Lower lobe of right lung (tissue), 2 donors: ENCODE data around the gene ATRNL1. TPM values are rescaled to one million over a fixed set of nuclear protein-coding genes. Genes with fewer than 3 reads are reported as not detected.
A peak's percentile ranks its signal among the peaks of the same experiment; 100 is the strongest.

ENCODE experiments used
- ATAC-seq, 2 donors: fragments of 200-7000 bp; cut with Tn5 transposase; one replicate each; pipeline ENCODE4 v1.9.1; 2020 to 2022; ENCODE audit warnings: mild to moderate bottlenecking in 2 of 2, moderate library complexity in 2 of 2
- DNase-seq: peaks from one replicate; pipeline ENCODE4 v3.0.0-alpha.2; 2020
- H3K27ac ChIP-seq: fragments of 200-600 bp; one replicate; pipeline ENCODE4 v1.8.0; 2022
- H3K27me3 ChIP-seq: fragments of 200-600 bp; one replicate; pipeline ENCODE4 v1.8.0; 2022; ENCODE audit warnings: low read depth
- H3K36me3 ChIP-seq: fragments of 200-600 bp; one replicate; pipeline ENCODE4 v1.8.0; 2022; ENCODE audit warnings: mild to moderate bottlenecking
- H3K4me1 ChIP-seq: fragments of 200-600 bp; one replicate; pipeline ENCODE4 v1.8.0; 2022
- H3K4me3 ChIP-seq: fragments of 200-600 bp; one replicate; pipeline ENCODE4 v1.8.0; 2022; ENCODE audit warnings: mild to moderate bottlenecking
- H3K9me3 ChIP-seq: fragments of 200-600 bp; one replicate; pipeline ENCODE4 v1.8.0; 2022
- CTCF ChIP-seq: fragments of 200-600 bp; IDR thresholded peaks from one replicate; pipeline ENCODE4 v1.8.0; 2022; ENCODE audit warnings: antibody characterized with exemption, mild to moderate bottlenecking
- intact Hi-C: fragments of 100-400 bp; cut with DNase I; formaldehyde crosslinking; loops from one replicate; pipeline ENCODE4 v1.11.0; 2022
- total RNA-seq: library from RNA; stranded (reverse); fragmentation: NEBNext Ultra II Directional; extraction: Animal tissue kit (Norgen Biotek cat#: 25700); gene quantifications from one replicate; pipeline ENCODE4 v1.2.1, GENCODE V29; 2021
- donor health status: DM: no; HTN: yes; CAD: no; lungs with severe emphysema.

ATRNL1 gene
- total RNA-seq, 1 donor from 2014 or later: 0.92 TPM

- ATAC-seq (peak in 1 of 2 donors; percentile 66), DNase-seq (no peak)
- H3K27ac ChIP-seq: no peak overlapping the region
- intact Hi-C loops: no loop called here
- no peaks in the 10 kb centered on the region for H3K36me3 ChIP-seq
- no peaks in the 10 kb centered on the region for H3K27me3 ChIP-seq
- H3K4me1 ChIP-seq: no peaks in the 10 kb centered on the region
- no peak overlapping the region for H3K4me3 ChIP-seq
- no peaks in the 10 kb centered on the region for H3K9me3 ChIP-seq
- no peak for TF ChIP-seq CTCF
These were observed 462.8 kb downstream of the ATRNL1 start for GRCh38 chr10:115555887-115556402.

GRCh38 chr10:115558252-115558651 lies 465.1 kb downstream of the ATRNL1 start:
- no peaks in the 10 kb centered on the region for H3K4me1 ChIP-seq
- H3K27me3 ChIP-seq: no peaks in the 10 kb centered on the region
- no peak overlapping the region for H3K27ac ChIP-seq
- intact Hi-C loops: no loop called here
- no peaks in the 10 kb centered on the region for H3K9me3 ChIP-seq
- no peak for TF ChIP-seq CTCF
- no peaks in the 10 kb centered on the region for H3K36me3 ChIP-seq
- ATAC-seq: no peak
- H3K4me3 ChIP-seq: no peak overlapping the region
- DNase-seq: no peak

- no peak for DNase-seq
- intact Hi-C loops: no loop called here
- no peaks in the 10 kb centered on the region for H3K4me1 ChIP-seq
- TF ChIP-seq CTCF: no peak
- H3K36me3 ChIP-seq: no peaks in the 10 kb centered on the region
- H3K27me3 ChIP-seq: no peaks in the 10 kb centered on the region
- no peak overlapping the region for H3K27ac ChIP-seq
- no peaks in the 10 kb centered on the region for H3K9me3 ChIP-seq
- peak in 1 of 2 donors; percentile 36 for ATAC-seq
- H3K4me3 ChIP-seq: no peak overlapping the region
These were observed 473.7 kb downstream of the ATRNL1 start for GRCh38 chr10:115566867-115567266.

GRCh38 chr10:115572740-115573455 lies 479.7 kb downstream of the ATRNL1 start:
- no peaks in the 10 kb centered on the region for H3K4me1 ChIP-seq
- no peak for ATAC-seq
- peaks cover under 1% of the 10 kb centered on the region for H3K9me3 ChIP-seq
- H3K27ac ChIP-seq: no peak overlapping the region
- no peaks in the 10 kb centered on the region for H3K27me3 ChIP-seq
- no peaks in the 10 kb centered on the region for H3K36me3 ChIP-seq
- TF ChIP-seq CTCF: peak; percentile 20
- H3K4me3 ChIP-seq: no peak overlapping the region
- DNase-seq: no peak
- intact Hi-C loops: no loop called here

GRCh38 chr10:115580239-115580638 lies 487.1 kb downstream of the ATRNL1 start:
- ATAC-seq (no peak), DNase-seq (no peak)
- Histone ChIP-seq H3K27ac (no peak overlapping the region), H3K4me1 (no peaks in the 10 kb centered on the region), H3K36me3 (no peaks in the 10 kb centered on the region), H3K9me3 (peaks cover 4% of the 10 kb centered on the region), H3K4me3 (no peak overlapping the region), H3K27me3 (no peaks in the 10 kb centered on the region)
- intact Hi-C loops: no loop called here
- no peak for TF ChIP-seq CTCF
